ENCODE measurements around the gene DGCR6.
"Not testable (repeated sequence)": the region's sequence is repeated elsewhere in the genome, so short reads cannot be mapped to it uniquely, and the experiment has no call there.

GRCh38 chr22:18884465-18884864 lies 21.7 kb upstream of the DGCR6 start:
- TF ChIP-seq CTCF (conservative IDR thresholded peaks at IDR 0.05); EZH2 (IDR thresholded peaks at IDR 0.05; ENCODE audit: low read depth): not testable (repeated sequence)

All from PC-9 (cell line).